Thyroid gland (tissue), 4 donors: ENCODE data around the gene SLC19A1.

Source experiments
- CTCF ChIP-seq, 6 experiments: fragments of 200-600 bp in 3 of 6; fragments of 450-650 bp in 3 of 6; sonication (generic) in 3 of 6; IDR thresholded peaks; one replicate each; pipeline ENCODE4 v1.5.1; 2016 to 2019; ENCODE audit warnings: antibody characterized with exemption in 6 of 6, mild to moderate bottlenecking in 2 of 6, inconsistent platforms in 1 of 6, moderate library complexity in 1 of 6
- POLR2A ChIP-seq, 2 donors: fragments of 450-650 bp; IDR thresholded peaks; one replicate each; pipeline ENCODE4 v1.6.1; 2017; ENCODE audit warnings: antibody characterized with exemption in 2 of 2, mild to moderate bottlenecking in 2 of 2, moderate library complexity in 1 of 2

- TF ChIP-seq CTCF (IDR thresholded peaks at IDR 0.05) (no peak), POLR2A (IDR thresholded peaks at IDR 0.05) (no peak)
Observed at GRCh38 chr21:45533846-45534635, 8.2 kb downstream of the SLC19A1 start.
